GM12865 (cell line): Measurements from ENCODE around the gene LRRC70.

Experiments
- DNase-seq: peaks from one replicate; pipeline ENCODE4 v3.0.0; 2010; ENCODE audit warnings: low read depth
- H3K4me3 ChIP-seq: 2 replicates; pipeline ENCODE4 v1.5.1; 2011; ENCODE audit warnings: mild to moderate bottlenecking, low read depth, low read length, control low read depth
- TF ChIP-seq, protein P1 (sequence below): IDR thresholded peaks from 2 replicates; pipeline ENCODE4 v1.5.1; 2011; ENCODE audit warnings: low read length, control low read depth, low read depth, inconsistent platforms; ENCODE audit not compliant: insufficient read depth; ENCODE audit errors: missing control alignments

LRRC70 gene

GRCh38 chr5:62574599-62574998 lies 4.0 kb upstream of the LRRC70 start:
- no peak overlapping the region for H3K4me3 ChIP-seq
- TF ChIP-seq, protein P1, sequence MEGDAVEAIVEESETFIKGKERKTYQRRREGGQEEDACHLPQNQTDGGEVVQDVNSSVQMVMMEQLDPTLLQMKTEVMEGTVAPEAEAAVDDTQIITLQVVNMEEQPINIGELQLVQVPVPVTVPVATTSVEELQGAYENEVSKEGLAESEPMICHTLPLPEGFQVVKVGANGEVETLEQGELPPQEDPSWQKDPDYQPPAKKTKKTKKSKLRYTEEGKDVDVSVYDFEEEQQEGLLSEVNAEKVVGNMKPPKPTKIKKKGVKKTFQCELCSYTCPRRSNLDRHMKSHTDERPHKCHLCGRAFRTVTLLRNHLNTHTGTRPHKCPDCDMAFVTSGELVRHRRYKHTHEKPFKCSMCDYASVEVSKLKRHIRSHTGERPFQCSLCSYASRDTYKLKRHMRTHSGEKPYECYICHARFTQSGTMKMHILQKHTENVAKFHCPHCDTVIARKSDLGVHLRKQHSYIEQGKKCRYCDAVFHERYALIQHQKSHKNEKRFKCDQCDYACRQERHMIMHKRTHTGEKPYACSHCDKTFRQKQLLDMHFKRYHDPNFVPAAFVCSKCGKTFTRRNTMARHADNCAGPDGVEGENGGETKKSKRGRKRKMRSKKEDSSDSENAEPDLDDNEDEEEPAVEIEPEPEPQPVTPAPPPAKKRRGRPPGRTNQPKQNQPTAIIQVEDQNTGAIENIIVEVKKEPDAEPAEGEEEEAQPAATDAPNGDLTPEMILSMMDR = no peak
- peak; percentile 32 for DNase-seq

GRCh38 chr5:62575066-62575465 lies 3.6 kb upstream of the LRRC70 start:
- DNase-seq = no peak
- no peak overlapping the region for H3K4me3 ChIP-seq
- TF ChIP-seq, protein P1 = no peak

- TF ChIP-seq, protein P1 = no peak
- no peak for DNase-seq
- no peak overlapping the region for H3K4me3 ChIP-seq
These were observed 3.1 kb upstream of the LRRC70 start for GRCh38 chr5:62575489-62575888.

GRCh38 chr5:62576570-62577170 lies 1.9 kb upstream of the LRRC70 start:
- no peak for DNase-seq
- H3K4me3 ChIP-seq = no peak overlapping the region
- TF ChIP-seq, protein P1 = no peak

DNA sequence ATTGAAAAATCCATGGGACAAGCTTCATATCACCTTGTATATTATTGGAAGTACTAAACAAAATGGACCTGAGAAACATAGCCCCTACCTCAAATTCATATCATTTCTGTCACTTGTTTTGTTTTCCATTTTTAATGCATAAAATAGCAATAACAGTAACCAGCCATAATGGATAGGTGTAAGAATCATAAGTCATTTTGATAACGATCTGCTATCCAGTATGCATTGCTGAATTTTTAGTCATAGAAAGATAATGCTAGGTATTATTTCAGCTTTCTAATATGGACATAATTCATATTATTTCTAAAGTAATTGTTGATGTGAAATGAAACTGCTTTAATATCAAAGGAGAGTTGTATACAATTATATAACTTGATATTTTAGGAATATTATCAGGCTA lies 1.1 kb upstream of the LRRC70 start:
- DNase-seq = no peak

GRCh38 chr5:62579761-62580160 lies 1.1 kb downstream of the LRRC70 start:
- no peak overlapping the region for H3K4me3 ChIP-seq
- DNase-seq = no peak
- TF ChIP-seq, protein P1 = no peak

More for the DNA sequence above, 1.1 kb upstream of the LRRC70 start:
- no peak overlapping the region for H3K4me3 ChIP-seq
- TF ChIP-seq, protein P1 = no peak

GRCh38 chr5:62581836-62582597 lies 3.4 kb downstream of the LRRC70 start:
- no peak overlapping the region for H3K4me3 ChIP-seq
- no peak for DNase-seq
- TF ChIP-seq, protein P1 = no peak
